ENCODE results near the gene TCAIM. TPM values are rescaled to one million over a fixed set of nuclear protein-coding genes. Genes with fewer than 3 reads are reported as not detected.

The TCAIM gene
- total RNA-seq, 2 experiments from 2014 or later, result 2.9 to 4.2 TPM

- no peaks in the 10 kb centered on the region for H3K4me1 ChIP-seq (ENCODE audit: insufficient read depth, low read length)
- H3K27ac ChIP-seq (ENCODE audit: low read depth in 1 of 2, low read length in 2 of 2), result no peak overlapping the region
- H3K27me3 ChIP-seq (ENCODE audit: control insufficient read depth in 1 of 2, insufficient read depth in 2 of 2, low read length in 2 of 2), result no peaks in the 10 kb centered on the region
- H3K36me3 ChIP-seq (ENCODE audit: insufficient read depth, low read length), result peaks cover 62% of the 10 kb centered on the region
- H3K9me3 ChIP-seq (ENCODE audit: control insufficient read depth in 1 of 2, insufficient read depth in 1 of 2, low read length in 2 of 2), result peaks cover 0 to 2% of the 10 kb centered on the region in 2 experiments
- ChIA-PET POLR2A (no interaction called here), CTCF (no interaction called here)
- intact Hi-C loops (cut with DNase I, micrococcal nuclease), result no loop called here
- peaks cover 4% of the 10 kb centered on the region for H3K9me3 Mint-ChIP-seq
- H3K4me1 Mint-ChIP-seq (ENCODE audit: low read depth), result peaks cover 10% of the 10 kb centered on the region
- H3K36me3 Mint-ChIP-seq (ENCODE audit: low read depth), result peaks cover 97% of the 10 kb centered on the region
- ATAC-seq (ENCODE audit: poor library complexity) (no peak), DNase-seq (no peak)
- no peaks in the 10 kb centered on the region for H3K27me3 Mint-ChIP-seq
- TF ChIP-seq, protein P1, sequence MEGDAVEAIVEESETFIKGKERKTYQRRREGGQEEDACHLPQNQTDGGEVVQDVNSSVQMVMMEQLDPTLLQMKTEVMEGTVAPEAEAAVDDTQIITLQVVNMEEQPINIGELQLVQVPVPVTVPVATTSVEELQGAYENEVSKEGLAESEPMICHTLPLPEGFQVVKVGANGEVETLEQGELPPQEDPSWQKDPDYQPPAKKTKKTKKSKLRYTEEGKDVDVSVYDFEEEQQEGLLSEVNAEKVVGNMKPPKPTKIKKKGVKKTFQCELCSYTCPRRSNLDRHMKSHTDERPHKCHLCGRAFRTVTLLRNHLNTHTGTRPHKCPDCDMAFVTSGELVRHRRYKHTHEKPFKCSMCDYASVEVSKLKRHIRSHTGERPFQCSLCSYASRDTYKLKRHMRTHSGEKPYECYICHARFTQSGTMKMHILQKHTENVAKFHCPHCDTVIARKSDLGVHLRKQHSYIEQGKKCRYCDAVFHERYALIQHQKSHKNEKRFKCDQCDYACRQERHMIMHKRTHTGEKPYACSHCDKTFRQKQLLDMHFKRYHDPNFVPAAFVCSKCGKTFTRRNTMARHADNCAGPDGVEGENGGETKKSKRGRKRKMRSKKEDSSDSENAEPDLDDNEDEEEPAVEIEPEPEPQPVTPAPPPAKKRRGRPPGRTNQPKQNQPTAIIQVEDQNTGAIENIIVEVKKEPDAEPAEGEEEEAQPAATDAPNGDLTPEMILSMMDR (IDR thresholded peaks at IDR 0.05), result no peak
- no peak overlapping the region for H3K27ac Mint-ChIP-seq
- no peak overlapping the region for H3K4me3 Mint-ChIP-seq
- no peak overlapping the region for H3K4me3 ChIP-seq (ENCODE audit: low read length)
Measured at GRCh38 chr3:44455318-44455717, 116.8 kb downstream of the TCAIM start.

Other genes starting within 250 kb of the TCAIM start
- not detected for gene TOPAZ1, start 96.9 kb upstream of the TCAIM start, total RNA-seq
- 1 to 10 TPM; 6.1 to 6.6 TPM for gene ZNF445, start 138.9 kb downstream of the TCAIM start, total RNA-seq
- under 1 TPM; 0.20 to 0.49 TPM for gene ZKSCAN7, start 216.4 kb downstream of the TCAIM start, total RNA-seq
- gene ZNF660, start 246.2 kb downstream of the TCAIM start, total RNA-seq, result under 1 TPM; 0.03 to 0.05 TPM

Data from CD4-positive, alpha-beta T cell (primary cell).